Measurements from ENCODE around the gene RFX4.

- TF ChIP-seq HCFC1 (IDR thresholded peaks at IDR 0.05; ENCODE audit: low read depth, low read length) (no peak), BCLAF1 (IDR thresholded peaks at IDR 0.05) (no peak), BRD4 (CRISPR knock-in tag; IDR thresholded peaks at IDR 0.05) (no peak), ZNF253 (CRISPR knock-in tag; IDR thresholded peaks at IDR 0.05; ENCODE audit: borderline replicate concordance) (no peak), ZZZ3 (CRISPR knock-in tag; IDR thresholded peaks at IDR 0.05; ENCODE audit: borderline replicate concordance) (no peak), MYPOP (CRISPR knock-in tag; IDR thresholded peaks at IDR 0.05) (no peak), SP1 (IDR thresholded peaks at IDR 0.05) (no peak), SP1 (CRISPR knock-in tag; IDR thresholded peaks at IDR 0.05) (no peak), ZNF749 (CRISPR knock-in tag; IDR thresholded peaks at IDR 0.05; ENCODE audit: borderline replicate concordance) (no peak), MTA1 (CRISPR knock-in tag; IDR thresholded peaks at IDR 0.05; ENCODE audit: borderline replicate concordance) (no peak), ZNF101 (CRISPR knock-in tag; IDR thresholded peaks at IDR 0.05; ENCODE audit: borderline replicate concordance, low read depth) (no peak), CREB1 (IDR thresholded peaks at IDR 0.05) (no peak), CREB1 (CRISPR knock-in tag; IDR thresholded peaks at IDR 0.05) (no peak)
These were observed 127.5 kb downstream of the RFX4 start for GRCh38 chr12:106710143-106710893.
